RWPE1 (cell line): Measurements from ENCODE around the gene CMIP.
A peak's percentile ranks its signal among the peaks of the same experiment; 100 is the strongest.

ENCODE experiments used
- CTCF ChIA-PET: fragments of 350-600 bp; sonication (Branson Sonifier 250); formaldehyde crosslinking; extraction: SDS; loops from one replicate; lab custom pipeline; 2021; lab: Yijun Ruan, JAX
- POLR2A ChIA-PET: fragments of 400-600 bp; formaldehyde crosslinking; extraction: SDS; loops from one replicate; lab custom pipeline; 2020; ENCODE audit warnings: antibody characterized with exemption; ENCODE audit not compliant: low non-redundant PET; lab: Yijun Ruan, JAX
- DNase-seq: peaks from one replicate; pipeline ENCODE4 v3.0.0; 2012; ENCODE audit warnings: low spot score
- H3K27ac ChIP-seq: fragments of 450-650 bp; 2 replicates; pipeline ENCODE4 v1.5.1; 2017
- CTCF ChIP-seq: fragments of 450-650 bp; conservative IDR thresholded peaks from 2 replicates; pipeline ENCODE4 v1.5.1; 2017; ENCODE audit warnings: low read depth, mild to moderate bottlenecking

Gene CMIP

GRCh38 chr16:81604960-81605383 lies 160.4 kb downstream of the CMIP start:
- CTCF ChIA-PET = no interaction called here
- peak overlapping the region; percentile 79 for H3K27ac ChIP-seq
- DNase-seq = peak; percentile 69
- POLR2A ChIA-PET = no interaction called here
- no peak for TF ChIP-seq CTCF

- peak overlapping the region; percentile 48 for H3K27ac ChIP-seq
- TF ChIP-seq CTCF = no peak
- DNase-seq = no peak
- ChIA-PET POLR2A (no interaction called here), CTCF (interaction anchor here (0.8 kb wide), 1 partner anchor 274 kb away, joined by 3 read pairs; no protein-coding TSS in a partner anchor)
Observed at GRCh38 chr16:81606039-81606438, 161.4 kb downstream of the CMIP start.

GRCh38 chr16:81607006-81607405 lies 162.4 kb downstream of the CMIP start:
- CTCF ChIA-PET = no interaction called here
- no peak for DNase-seq
- TF ChIP-seq CTCF = no peak
- POLR2A ChIA-PET = no interaction called here
- H3K27ac ChIP-seq = peak overlapping the region; percentile 48

- no peak for TF ChIP-seq CTCF
- peak overlapping the region; percentile 47; the same call in 1 of the 2 replicates for H3K27ac ChIP-seq
- ChIA-PET POLR2A (no interaction called here), CTCF (interaction anchor here (0.5 kb wide), 1 partner anchor 55 kb away, joined by 3 read pairs; no protein-coding TSS in a partner anchor)
- no peak for DNase-seq
Observed at GRCh38 chr16:81607805-81608522, 163.4 kb downstream of the CMIP start.

- ChIA-PET POLR2A (no interaction called here), CTCF (no interaction called here)
- H3K27ac ChIP-seq = peak overlapping the region; percentile 47; the same call in 1 of the 2 replicates
- TF ChIP-seq CTCF = no peak
- no peak for DNase-seq
Observed at GRCh38 chr16:81608523-81609209, 164.1 kb downstream of the CMIP start.

GRCh38 chr16:81609323-81609892 lies 164.8 kb downstream of the CMIP start:
- TF ChIP-seq CTCF = no peak
- peak overlapping the region; percentile 27 for H3K27ac ChIP-seq
- no peak for DNase-seq
- POLR2A ChIA-PET = no interaction called here
- CTCF ChIA-PET = no interaction called here
